H1 (cell line): ENCODE measurements around the gene NEU4. TPM values are rescaled to one million over a fixed set of nuclear protein-coding genes. Genes with fewer than 3 reads are reported as not detected.

Source experiments
- CTCF ChIA-PET: fragments of 300-600 bp; sonication (Branson Sonifier 250); formaldehyde crosslinking; loops from one replicate; lab custom pipeline; 2021; ENCODE audit not compliant: partially characterized antibody; lab: Charles Lee
- POLR2A ChIA-PET: fragments of 300-600 bp; sonication (Branson Sonifier 250); formaldehyde crosslinking; loops from one replicate; lab custom pipeline; 2021; ENCODE audit warnings: inconsistent platforms; ENCODE audit not compliant: partially characterized antibody; lab: Charles Lee
- DNase-seq, 2 experiments: peaks; one replicate each; pipeline versions ENCODE4 v3.0.0 to v3.0.0-alpha.2; 2010 to 2022; ENCODE audit warnings: low spot score in 2 of 2, low read depth in 1 of 2, mixed read lengths in 1 of 2
- FAIRE-seq: peaks from 2 replicates; lab custom pipeline; 2011; peaks lifted over from hg19 to GRCh38; lab: Jason Lieb, UNC
- H2AFZ ChIP-seq: 2 replicates; pipeline ENCODE4 v1.8.1; 2012; ENCODE audit warnings: low read length, inconsistent platforms
- H2AK5ac ChIP-seq: 2 replicates; pipeline ENCODE4 v1.6.1; 2013; ENCODE audit warnings: low read depth, low read length
- H2BK120ac ChIP-seq: replicated peaks from 2 replicates; pipeline ENCODE3; 2013; ENCODE audit warnings: low read depth, low read length, inconsistent platforms
- H2BK12ac ChIP-seq: 2 replicates; pipeline ENCODE4 v1.6.1; 2013; ENCODE audit warnings: low read depth, low read length
- H2BK15ac ChIP-seq: 2 replicates; pipeline ENCODE4 v1.6.1; 2013; ENCODE audit warnings: low read length
- H2BK20ac ChIP-seq: 2 replicates; pipeline ENCODE4 v1.6.1; 2013; ENCODE audit warnings: low read length
- H2BK5ac ChIP-seq: 2 replicates; pipeline ENCODE4 v1.6.1; 2013; ENCODE audit warnings: low read depth, low read length
- H3K14ac ChIP-seq: 2 replicates; pipeline ENCODE4 v1.6.1; 2013; ENCODE audit warnings: inconsistent platforms; ENCODE audit not compliant: insufficient read length
- H3K18ac ChIP-seq: 2 replicates; pipeline ENCODE4 v1.6.1; 2013; ENCODE audit warnings: low read length; ENCODE audit errors: extremely low read depth
- H3K23ac ChIP-seq: 2 replicates; pipeline ENCODE4 v1.6.1; 2013; ENCODE audit warnings: inconsistent platforms; ENCODE audit not compliant: insufficient read length
- H3K23me2 ChIP-seq: 2 replicates; pipeline ENCODE4 v1.6.1; 2013; ENCODE audit warnings: low read depth, low read length
- H3K27ac ChIP-seq: 2 replicates; pipeline ENCODE4 v1.6.1; 2011; ENCODE audit warnings: low read depth, low read length, inconsistent platforms
- H3K27me3 ChIP-seq, 4 experiments: replicated peaks in 1 of 4; 1 replicate in 1 of 4; 2 replicates in 3 of 4; pipeline versions ENCODE4 v1.6.1 to v1.8.1; 2011 to 2013; ENCODE audit warnings: low read length in 3 of 4, mild to moderate bottlenecking in 3 of 4, inconsistent platforms in 2 of 4, mixed read lengths in 2 of 4, moderate library complexity in 1 of 4; ENCODE audit not compliant: control insufficient read depth in 3 of 4, insufficient read depth in 3 of 4; ENCODE audit errors: extremely low read depth in 1 of 4
- H3K36me3 ChIP-seq, 4 experiments: 2 replicates each; pipeline versions ENCODE4 v1.6.1 to v1.8.1; 2011 to 2013; ENCODE audit warnings: mild to moderate bottlenecking in 4 of 4, low read length in 3 of 4, moderate library complexity in 2 of 4, control low read depth in 1 of 4, inconsistent platforms in 1 of 4; ENCODE audit not compliant: insufficient read depth in 4 of 4, control insufficient read depth in 2 of 4
- H3K4ac ChIP-seq: replicated peaks from 2 replicates; pipeline ENCODE3; 2013; ENCODE audit warnings: low read length, low read depth, mixed read lengths, inconsistent platforms; ENCODE audit not compliant: insufficient read length
- H3K4me1 ChIP-seq, 4 experiments: replicated peaks in 1 of 4; 1 replicate in 1 of 4; 2 replicates in 3 of 4; pipeline versions ENCODE4 v1.6.1 to v1.8.1; 2011 to 2013; ENCODE audit warnings: low read length in 3 of 4, inconsistent platforms in 2 of 4, mixed read lengths in 1 of 4; ENCODE audit not compliant: insufficient read depth in 4 of 4, control insufficient read depth in 3 of 4
- H3K4me2 ChIP-seq, 2 experiments: 2 replicates each; pipeline versions ENCODE4 v1.6.1 to v1.8.1; 2011 to 2013; ENCODE audit warnings: low read depth in 2 of 2, low read length in 2 of 2, control low read depth in 1 of 2, inconsistent platforms in 1 of 2, mild to moderate bottlenecking in 1 of 2; ENCODE audit not compliant: insufficient read depth in 1 of 2
- H3K4me3 ChIP-seq, 4 experiments: fragments of 200-600, 300-600 bp in 1 of 4; sonication (generic), shearing (Covaris generic), sonication (Bioruptor Twin) in 1 of 4; 2 replicates each; pipeline versions ENCODE4 v1.5.1 to v1.8.1; 2011 to 2016; ENCODE audit warnings: low read length in 4 of 4, low read depth in 3 of 4, control low read depth in 2 of 4, inconsistent platforms in 2 of 4, mild to moderate bottlenecking in 2 of 4, mixed read lengths in 1 of 4, moderate library complexity in 1 of 4; ENCODE audit not compliant: insufficient read depth in 2 of 4; ENCODE audit errors: extremely low read depth in 1 of 4
- H3K56ac ChIP-seq: replicated peaks from 2 replicates; pipeline ENCODE3; 2013; ENCODE audit warnings: low read depth, mild to moderate bottlenecking, mixed read lengths, low read length, inconsistent platforms; ENCODE audit not compliant: insufficient read length
- H3K79me1 ChIP-seq: 2 replicates; pipeline ENCODE4 v1.6.1; 2013; ENCODE audit warnings: low read depth, low read length, control low read depth
- H3K79me2 ChIP-seq, 2 experiments: 2 replicates each; pipeline versions ENCODE4 v1.6.1 to v1.8.1; 2012 to 2013; ENCODE audit warnings: low read length in 2 of 2, mild to moderate bottlenecking in 2 of 2, inconsistent platforms in 1 of 2; ENCODE audit not compliant: insufficient read depth in 2 of 2, control insufficient read depth in 1 of 2
- H3K9ac ChIP-seq, 4 experiments: replicated peaks in 1 of 4; 1 replicate in 1 of 4; 2 replicates in 3 of 4; pipeline versions ENCODE4 v1.6.1 to v1.8.1; 2011 to 2013; ENCODE audit warnings: low read depth in 3 of 4, low read length in 3 of 4, control low read depth in 2 of 4, mild to moderate bottlenecking in 2 of 4, moderate library complexity in 2 of 4, inconsistent platforms in 1 of 4; ENCODE audit errors: extremely low read depth in 1 of 4
- H3K9me3 ChIP-seq, 2 experiments: 2 replicates each; pipeline versions ENCODE4 v1.6.1 to v1.8.1; 2012 to 2013; ENCODE audit warnings: mild to moderate bottlenecking in 2 of 2, moderate library complexity in 2 of 2, control low read depth in 1 of 2, inconsistent platforms in 1 of 2, low read depth in 1 of 2, low read length in 1 of 2, mixed read lengths in 1 of 2; ENCODE audit not compliant: insufficient read depth in 2 of 2
- H4K20me1 ChIP-seq, 2 experiments: replicated peaks in 1 of 2; 2 replicates each; pipeline versions ENCODE3 to v1.8.1; 2011 to 2013; ENCODE audit warnings: inconsistent platforms in 2 of 2, low read length in 2 of 2, mild to moderate bottlenecking in 1 of 2; ENCODE audit not compliant: insufficient read depth in 2 of 2, control insufficient read depth in 1 of 2
- H4K5ac ChIP-seq: 2 replicates; pipeline ENCODE4 v1.6.1; 2013; ENCODE audit warnings: low read length, low read depth, mixed read lengths, inconsistent platforms; ENCODE audit not compliant: insufficient read length
- H4K8ac ChIP-seq: 2 replicates; pipeline ENCODE4 v1.8.0; 2013; ENCODE audit warnings: mild to moderate bottlenecking, moderate library complexity, low read length, inconsistent platforms; ENCODE audit not compliant: insufficient read depth; ENCODE audit errors: extremely low read depth
- H4K91ac ChIP-seq: replicated peaks from 2 replicates; pipeline ENCODE3; 2013; ENCODE audit warnings: low read length, mixed read lengths, inconsistent platforms; ENCODE audit not compliant: insufficient read length
- ASH2L ChIP-seq: fragments of 200-600, 300-600 bp; sonication (generic); IDR thresholded peaks from one replicate; pipeline ENCODE4 v1.7.1; 2017; ENCODE audit warnings: low read length
- CBX5 ChIP-seq: fragments of 300-800, 300-1000 bp; sonication (generic); IDR thresholded peaks from 2 replicates; pipeline ENCODE4 v1.7.1; 2016; ENCODE audit warnings: antibody characterized with exemption, low read length, low read depth
- SAP30 ChIP-seq: fragments of 300-600 bp; sonication (generic); IDR thresholded peaks from 2 replicates; pipeline ENCODE4 v1.7.1; 2012; ENCODE audit warnings: low read length, moderate library complexity, mild to moderate bottlenecking, inconsistent platforms; ENCODE audit not compliant: insufficient read depth, insufficient replicate concordance
- TAF1 ChIP-seq: IDR thresholded peaks from 2 replicates; pipeline ENCODE4 v1.6.1; 2011; ENCODE audit warnings: mild to moderate bottlenecking, low read depth, low read length
- USF2 ChIP-seq: IDR thresholded peaks from 2 replicates; pipeline ENCODE4 v1.6.1; 2011; ENCODE audit warnings: low read length, improper control_type of control experiment
- YY1 ChIP-seq: IDR thresholded peaks from 2 replicates; pipeline ENCODE4 v1.6.1; 2011; ENCODE audit warnings: low read depth, mild to moderate bottlenecking, low read length
- ZNF274 ChIP-seq: IDR thresholded peaks from 2 replicates; pipeline ENCODE4 v1.7.0; 2012; ENCODE audit warnings: low read length, borderline replicate concordance; ENCODE audit errors: extremely low read depth
- WGBS, 2 experiments: shearing (Covaris generic) in 1 of 2; methylation state at CpG; one replicate each; pipeline versions ENCODE4 v1.1.6 to v1.1.7; 2013 to 2015; ENCODE audit warnings: low lambda C conversion rate in 2 of 2, mixed read lengths in 2 of 2, inconsistent platforms in 1 of 2, low coverage in 1 of 2, missing lambda C conversion rate in 1 of 2; ENCODE audit not compliant: insufficient replicate concordance in 2 of 2, insufficient coverage in 1 of 2, insufficient read length in 1 of 2; ENCODE audit errors: extremely low coverage in 1 of 2, missing lambda C conversion rate in 1 of 2; 5-methylcytosine and 5-hydroxymethylcytosine counted together
- polyA plus RNA-seq, 7 experiments: library from polyadenylated mRNA; depleted of rRNA in 3 of 7; stranded (reverse) in 5 of 7; unstranded in 2 of 7; fragments of >200 nt in 5 of 7; fragments of 200-250 nt in 2 of 7; gene quantifications; 1 replicate in 5 of 7; 2 replicates in 1 of 7; 4 replicates in 1 of 7; pipeline versions ENCODE4 v1.2.1 to v1.2.3, GENCODE V29; 2011 to 2013; ENCODE audit warnings: missing spikeins in 2 of 7, mixed read lengths in 2 of 7
- total RNA-seq: library from RNA; stranded (reverse); fragmentation: NEBNext Ultra II Directional; extraction: Animal tissue kit (Norgen Biotek cat#: 25700); gene quantifications from 2 replicates; pipeline ENCODE4 v1.2.1, GENCODE V29; 2021
- TF ChIP-seq, protein P1 (sequence below): IDR thresholded peaks from 2 replicates; pipeline ENCODE4 v1.6.1; 2012; ENCODE audit warnings: low read length, inconsistent platforms

Gene NEU4
- total and polyA plus RNA-seq, 2 of the 8 experiments (the other 6 are each of a cell fraction or from before 2014, with no cell fraction given): 0.32 to 0.50 TPM

DNA sequence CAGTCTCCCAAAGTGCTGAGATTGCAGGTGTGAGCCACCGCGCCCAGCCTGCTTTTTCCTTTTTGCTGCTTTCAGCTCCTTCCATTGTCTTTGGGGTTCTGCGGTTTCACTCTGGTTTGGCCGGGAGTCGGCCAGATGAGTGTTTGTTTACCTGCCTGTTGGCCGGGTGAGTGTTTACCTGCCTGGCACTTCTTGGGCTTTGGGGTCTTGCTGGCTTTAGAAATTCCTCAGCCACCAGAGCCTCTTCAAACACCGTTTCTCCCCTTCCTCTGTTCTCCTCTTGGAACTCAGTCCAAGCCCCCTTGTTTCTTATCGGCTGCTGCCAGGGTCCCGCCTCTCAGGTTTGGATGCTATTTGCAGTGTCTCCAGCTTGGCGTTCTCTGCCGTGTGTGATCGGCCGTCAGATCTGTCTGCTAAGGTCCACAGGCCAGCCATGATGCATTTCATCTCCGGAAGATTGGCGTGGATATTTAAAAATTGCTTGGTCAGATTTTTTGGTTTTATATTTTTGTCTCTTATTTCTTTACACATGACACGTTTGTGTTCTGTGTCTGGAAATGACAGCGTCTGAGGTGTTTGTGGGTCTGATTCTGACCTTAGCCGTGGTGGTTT, 46.6 kb upstream of the NEU4 start:
- Histone ChIP-seq H3K4ac (no peak overlapping the region), H2AFZ (no peak overlapping the region), H3K79me2 (no peaks in the 10 kb centered on the region), H2BK120ac (no peak overlapping the region), H2BK15ac (no peak overlapping the region), H3K18ac (no peak overlapping the region), H3K9me3 (peaks cover 6 to 8% of the 10 kb centered on the region in 2 experiments; a peak in 3 of 4 replicates), H3K4me2 (no peak overlapping the region), H3K4me3 (no peak overlapping the region), H3K9ac (no peak overlapping the region), H3K23ac (no peak overlapping the region), H3K36me3 (no peaks in the 10 kb centered on the region), H3K27ac (no peak overlapping the region), H3K79me1 (no peaks in the 10 kb centered on the region; the same call in 1 of the 2 replicates), H3K23me2 (no peaks in the 10 kb centered on the region), H4K5ac (no peak overlapping the region), H4K91ac (no peak overlapping the region), H3K4me1 (peaks cover 0 to 9% (median 2%) of the 10 kb centered on the region in 4 experiments; a peak in 3 of 7 replicates), H3K14ac (no peak overlapping the region), H3K56ac (no peak overlapping the region), H3K27me3 (no peaks in the 10 kb centered on the region), H4K8ac (no peak overlapping the region), H2AK5ac (no peak overlapping the region), H2BK12ac (no peak overlapping the region), H4K20me1 (peaks cover 0 to 2% of the 10 kb centered on the region in 2 experiments), H2BK20ac (no peak overlapping the region), H2BK5ac (no peak overlapping the region)
- WGBS, 2 experiments: 89% methylated on average over 17 of the region's 18 CpGs; no CpG with 5 or more reads in 1 of the 2 experiments
- POLR2A ChIA-PET: interaction anchor here (0.8 kb wide), 1 partner anchor 41 kb away, joined by 3 read pairs; no protein-coding TSS in a partner anchor
- FAIRE-seq: no peak
- CTCF ChIA-PET: interaction anchor here (0.8 to 0.9 kb wide), 2 partner anchors 31 to 77 kb away, joined by 3 to 4 read pairs; no protein-coding TSS in a partner anchor
- DNase-seq: peak in 1 of 2 experiments; percentile 37
- TF ChIP-seq ASH2L: no peak
- no peak for TF ChIP-seq TAF1
- TF ChIP-seq ZNF274: no peak
- TF ChIP-seq SAP30: no peak
- TF ChIP-seq CBX5: no peak
- TF ChIP-seq, protein P1, sequence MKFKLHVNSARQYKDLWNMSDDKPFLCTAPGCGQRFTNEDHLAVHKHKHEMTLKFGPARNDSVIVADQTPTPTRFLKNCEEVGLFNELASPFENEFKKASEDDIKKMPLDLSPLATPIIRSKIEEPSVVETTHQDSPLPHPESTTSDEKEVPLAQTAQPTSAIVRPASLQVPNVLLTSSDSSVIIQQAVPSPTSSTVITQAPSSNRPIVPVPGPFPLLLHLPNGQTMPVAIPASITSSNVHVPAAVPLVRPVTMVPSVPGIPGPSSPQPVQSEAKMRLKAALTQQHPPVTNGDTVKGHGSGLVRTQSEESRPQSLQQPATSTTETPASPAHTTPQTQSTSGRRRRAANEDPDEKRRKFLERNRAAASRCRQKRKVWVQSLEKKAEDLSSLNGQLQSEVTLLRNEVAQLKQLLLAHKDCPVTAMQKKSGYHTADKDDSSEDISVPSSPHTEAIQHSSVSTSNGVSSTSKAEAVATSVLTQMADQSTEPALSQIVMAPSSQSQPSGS: no peak
- TF ChIP-seq USF2: no peak
- no peak for TF ChIP-seq YY1
